DOHH2 (cell line): ENCODE measurements around the gene TPST1.

Experiments
- CTCF ChIP-seq: fragments of 200-600 bp; sonication (generic); IDR thresholded peaks from one replicate; pipeline ENCODE4 v1.5.1; 2014; ENCODE audit warnings: antibody characterized with exemption, mild to moderate bottlenecking, low read depth, low read length; ENCODE audit not compliant: poor library complexity, severe bottlenecking
- EZH2phosphoT487 ChIP-seq: fragments of 200-600 bp; sonication (generic); IDR thresholded peaks from 2 replicates; pipeline ENCODE4 v1.6.1; 2017; ENCODE audit warnings: borderline replicate concordance, mild to moderate bottlenecking, antibody characterized with exemption, low read length, moderate library complexity, mixed read lengths

- no peak for TF ChIP-seq CTCF
- no peak for TF ChIP-seq EZH2phosphoT487
Observed at GRCh38 chr7:66277492-66277891, 72.4 kb downstream of the TPST1 start.
